Memory B cell (primary cell): ENCODE results near the gene VCL.
A peak's percentile ranks its signal among the peaks of the same experiment; 100 is the strongest.

Experiments
- ATAC-seq: fragments of 150-1000 bp; cut with Tn5 transposase; 2 replicates; pipeline ENCODE4 v1.10.0; 2021; ENCODE audit warnings: low read depth, mild to moderate bottlenecking, moderate library complexity
- DNase-seq, 2 donors: peaks; one replicate each; pipeline ENCODE4 v3.0.0; 2022; ENCODE audit warnings: low spot score in 2 of 2
- H3K27ac Mint-ChIP-seq: one replicate; pipeline ENCODE4 v1.8.0; 2022; ENCODE audit warnings: mild to moderate bottlenecking, moderate library complexity, mixed read lengths
- H3K27me3 Mint-ChIP-seq: one replicate; pipeline ENCODE4 v1.8.0; 2022; ENCODE audit warnings: mixed read lengths
- H3K36me3 Mint-ChIP-seq: one replicate; pipeline ENCODE4 v1.8.0; 2022; ENCODE audit warnings: mild to moderate bottlenecking, mixed read lengths
- H3K4me1 Mint-ChIP-seq: one replicate; pipeline ENCODE4 v1.8.0; 2022; ENCODE audit warnings: mixed read lengths
- H3K4me3 Mint-ChIP-seq: one replicate; pipeline ENCODE4 v1.8.0; 2022; ENCODE audit warnings: mild to moderate bottlenecking, moderate library complexity, mixed read lengths
- H3K9me3 Mint-ChIP-seq: one replicate; pipeline ENCODE4 v1.8.0; 2022; ENCODE audit warnings: mixed read lengths

Gene VCL

GRCh38 chr10:74150990-74151878, 153.3 kb downstream of the VCL start, which contains the start of gene ADK:
Gene ADK, plus strand, starts transcription at chr10:74151221. Its CDS starts 58 bp downstream, at chr10:74151279.
- Mint-ChIP-seq H3K4me3 (no peak within 1 kb of the TSS), H3K27ac (no peak within 1 kb of the TSS), H3K27me3 (no peaks in the 10 kb centered on the region), H3K36me3 (peaks cover 4% of the 10 kb centered on the region), H3K9me3 (no peaks in the 10 kb centered on the region), H3K4me1 (peaks cover 38% of the 10 kb centered on the region)
- DNase-seq (peak; percentile 97 to 99), ATAC-seq (peak; percentile 87)

- peaks cover 39% of the 10 kb centered on the region for H3K4me1 Mint-ChIP-seq
- H3K9me3 Mint-ChIP-seq = no peaks in the 10 kb centered on the region
- ATAC-seq (no peak), DNase-seq (no peak)
- H3K4me3 Mint-ChIP-seq = peak overlapping the region; percentile 54
- H3K27ac Mint-ChIP-seq = no peak overlapping the region
- H3K27me3 Mint-ChIP-seq = no peaks in the 10 kb centered on the region
- peaks cover 2% of the 10 kb centered on the region for H3K36me3 Mint-ChIP-seq
These were observed 154.2 kb downstream of the VCL start for GRCh38 chr10:74151879-74152722.

- Mint-ChIP-seq H3K27ac (no peak overlapping the region), H3K27me3 (no peaks in the 10 kb centered on the region), H3K9me3 (no peaks in the 10 kb centered on the region), H3K36me3 (no peaks in the 10 kb centered on the region), H3K4me1 (peaks cover 37% of the 10 kb centered on the region), H3K4me3 (peak overlapping the region; percentile 54)
- ATAC-seq (no peak), DNase-seq (no peak)
These were observed 155.2 kb downstream of the VCL start for GRCh38 chr10:74153123-74153522.

GRCh38 chr10:74153676-74154075, 155.8 kb downstream of the VCL start:
- Mint-ChIP-seq H3K36me3 (no peaks in the 10 kb centered on the region), H3K27me3 (no peaks in the 10 kb centered on the region), H3K9me3 (no peaks in the 10 kb centered on the region), H3K4me1 (peaks cover 37% of the 10 kb centered on the region), H3K27ac (no peak overlapping the region), H3K4me3 (no peak overlapping the region)
- DNase-seq (no peak), ATAC-seq (no peak)

GRCh38 chr10:74156919-74157289, 159.0 kb downstream of the VCL start:
- DNase-seq (no peak), ATAC-seq (peak; percentile 76)
- H3K9me3 Mint-ChIP-seq = no peaks in the 10 kb centered on the region
- H3K27me3 Mint-ChIP-seq = no peaks in the 10 kb centered on the region
- H3K4me3 Mint-ChIP-seq = peak overlapping the region; percentile 35
- H3K27ac Mint-ChIP-seq = peak overlapping the region; percentile 62
- H3K36me3 Mint-ChIP-seq = no peaks in the 10 kb centered on the region
- H3K4me1 Mint-ChIP-seq = peaks cover 47% of the 10 kb centered on the region

GRCh38 chr10:74160013-74160412, 162.1 kb downstream of the VCL start:
- peaks cover 3% of the 10 kb centered on the region for H3K36me3 Mint-ChIP-seq
- no peak for ATAC-seq
- H3K9me3 Mint-ChIP-seq = peaks cover 1% of the 10 kb centered on the region
- no peak for DNase-seq
- no peak overlapping the region for H3K27ac Mint-ChIP-seq
- H3K27me3 Mint-ChIP-seq = no peaks in the 10 kb centered on the region
- H3K4me1 Mint-ChIP-seq = peaks cover 38% of the 10 kb centered on the region
- no peak overlapping the region for H3K4me3 Mint-ChIP-seq

- DNase-seq (no peak), ATAC-seq (no peak)
- Mint-ChIP-seq H3K4me3 (peak overlapping the region; percentile 46), H3K9me3 (peaks cover 1% of the 10 kb centered on the region), H3K27me3 (no peaks in the 10 kb centered on the region), H3K36me3 (peaks cover 3% of the 10 kb centered on the region), H3K4me1 (peaks cover 38% of the 10 kb centered on the region), H3K27ac (peak overlapping the region; percentile 89)
These were observed 165.6 kb downstream of the VCL start for GRCh38 chr10:74163319-74164068.

- ATAC-seq = no peak
These were observed 167.0 kb downstream of the VCL start for GRCh38 chr10:74164716-74165529.

GRCh38 chr10:74165530-74165901, 167.6 kb downstream of the VCL start:
- Mint-ChIP-seq H3K9me3 (peaks cover 1% of the 10 kb centered on the region), H3K27me3 (no peaks in the 10 kb centered on the region), H3K4me3 (no peak overlapping the region), H3K4me1 (peaks cover 31% of the 10 kb centered on the region), H3K36me3 (peaks cover 3% of the 10 kb centered on the region), H3K27ac (peak overlapping the region; percentile 90)
- DNase-seq (no peak), ATAC-seq (no peak)

More at GRCh38 chr10:74164716-74165529, 167.0 kb downstream of the VCL start:
- no peaks in the 10 kb centered on the region for H3K27me3 Mint-ChIP-seq
- DNase-seq = no peak
- peak overlapping the region; percentile 17 for H3K4me3 Mint-ChIP-seq
- H3K9me3 Mint-ChIP-seq = peaks cover 1% of the 10 kb centered on the region
- peak overlapping the region; percentile 90 for H3K27ac Mint-ChIP-seq
- peaks cover 34% of the 10 kb centered on the region for H3K4me1 Mint-ChIP-seq
- H3K36me3 Mint-ChIP-seq = peaks cover 3% of the 10 kb centered on the region

GRCh38 chr10:74167443-74167842, 169.5 kb downstream of the VCL start:
- H3K27me3 Mint-ChIP-seq = no peaks in the 10 kb centered on the region
- peak overlapping the region; percentile 87 for H3K27ac Mint-ChIP-seq
- no peaks in the 10 kb centered on the region for H3K9me3 Mint-ChIP-seq
- peaks cover 27% of the 10 kb centered on the region for H3K4me1 Mint-ChIP-seq
- ATAC-seq = no peak
- peak overlapping the region; percentile 2 for H3K4me3 Mint-ChIP-seq
- peaks cover under 1% of the 10 kb centered on the region for H3K36me3 Mint-ChIP-seq
- no peak for DNase-seq
